ENCODE measurements around the gene SPC24.

DNA sequence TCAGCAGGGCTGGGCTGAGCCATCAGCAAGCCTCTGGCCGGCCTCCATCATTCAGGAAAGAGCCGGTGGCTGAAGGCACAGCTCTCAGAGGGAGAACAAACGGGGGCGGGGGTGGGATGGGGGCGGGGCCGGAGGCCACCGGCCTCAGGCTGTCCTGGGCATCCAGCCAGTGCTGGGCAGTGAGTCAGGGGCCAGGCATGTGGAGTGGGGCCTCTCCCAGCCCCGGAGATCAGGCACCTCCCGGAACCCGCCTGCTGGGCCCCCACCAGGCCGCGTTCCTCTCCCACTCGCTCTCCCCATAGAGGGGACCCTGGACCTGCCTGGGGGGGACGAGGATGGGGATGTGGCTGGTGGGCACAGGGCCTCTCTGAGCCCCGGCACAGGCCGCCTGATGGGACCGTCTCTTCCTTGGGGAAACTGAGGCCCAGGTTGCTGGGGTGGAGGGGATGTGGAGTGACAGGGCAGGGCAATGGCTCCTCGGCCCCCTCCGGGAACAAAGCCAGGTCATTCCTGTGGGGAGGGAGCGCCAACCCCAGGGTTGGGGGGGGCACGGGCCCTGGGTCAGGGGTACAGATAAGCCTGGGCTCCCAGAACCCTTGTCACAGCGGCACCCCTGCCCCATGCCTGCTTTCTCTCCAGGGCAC is 12.9 kb downstream of the SPC24 start:
- TF ChIP-seq TCF4 (CRISPR knock-in tag; IDR thresholded peaks at IDR 0.05; ENCODE audit: borderline replicate concordance) (no peak), GLIS3 (CRISPR knock-in tag; IDR thresholded peaks at IDR 0.05) (no peak), PPARA (CRISPR knock-in tag; IDR thresholded peaks at IDR 0.05; ENCODE audit: borderline replicate concordance) (no peak), PATZ1 (CRISPR knock-in tag; IDR thresholded peaks at IDR 0.05; ENCODE audit: borderline replicate concordance) (peak; percentile 95; the same call in 1 of the 2 replicates), ARNTL (CRISPR knock-in tag; IDR thresholded peaks at IDR 0.05; ENCODE audit: borderline replicate concordance, low read depth) (no peak), ZC3H10 (CRISPR knock-in tag; IDR thresholded peaks at IDR 0.05) (no peak), ZFP3 (CRISPR knock-in tag; IDR thresholded peaks at IDR 0.05) (no peak), RARB (CRISPR knock-in tag; IDR thresholded peaks at IDR 0.05) (no peak), BACH2 (CRISPR knock-in tag; IDR thresholded peaks at IDR 0.05; ENCODE audit: borderline replicate concordance) (no peak), ZFP30 (CRISPR knock-in tag; IDR thresholded peaks at IDR 0.05) (no peak)

Data from SK-N-SH treated with all-trans-retinoic acid at 6 μM for 48 hours (cell line).